ENCODE data around the gene LCNL1.

Gene LCNL1

DNA sequence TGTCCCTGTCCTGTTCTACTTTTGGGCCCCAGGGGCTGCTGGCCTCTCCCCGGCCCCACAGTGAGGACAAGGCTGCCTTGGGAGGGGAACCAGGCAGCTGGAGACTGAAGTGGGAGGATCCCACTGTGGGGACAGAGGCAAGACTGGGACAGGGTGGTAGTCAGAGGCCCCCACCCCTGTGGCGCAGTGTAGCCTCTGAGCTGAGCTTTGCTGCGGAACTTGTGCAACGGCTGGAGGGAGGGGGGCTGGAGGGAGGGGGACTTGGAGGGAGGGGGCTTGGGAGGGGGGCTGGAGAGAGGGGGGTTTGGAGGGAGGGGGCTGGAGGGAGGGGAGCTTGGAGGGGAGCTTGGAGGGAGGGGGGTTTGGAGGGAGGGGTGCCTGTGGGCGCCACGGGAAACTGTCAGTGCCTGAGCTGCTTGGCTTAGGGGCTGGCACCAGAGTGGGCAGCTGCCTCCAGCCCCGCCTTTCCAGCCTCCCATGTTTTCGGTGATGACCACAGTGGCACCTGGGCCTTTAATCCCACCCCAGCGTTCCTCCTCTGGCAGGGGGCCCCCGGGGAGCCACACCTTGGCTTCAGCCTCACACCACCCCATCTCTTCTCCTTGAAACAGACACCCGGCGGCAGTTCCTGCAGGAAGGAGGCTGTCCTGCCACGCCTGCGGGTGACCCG, 51.4 kb downstream of the LCNL1 start:
- TF ChIP-seq, protein P1, sequence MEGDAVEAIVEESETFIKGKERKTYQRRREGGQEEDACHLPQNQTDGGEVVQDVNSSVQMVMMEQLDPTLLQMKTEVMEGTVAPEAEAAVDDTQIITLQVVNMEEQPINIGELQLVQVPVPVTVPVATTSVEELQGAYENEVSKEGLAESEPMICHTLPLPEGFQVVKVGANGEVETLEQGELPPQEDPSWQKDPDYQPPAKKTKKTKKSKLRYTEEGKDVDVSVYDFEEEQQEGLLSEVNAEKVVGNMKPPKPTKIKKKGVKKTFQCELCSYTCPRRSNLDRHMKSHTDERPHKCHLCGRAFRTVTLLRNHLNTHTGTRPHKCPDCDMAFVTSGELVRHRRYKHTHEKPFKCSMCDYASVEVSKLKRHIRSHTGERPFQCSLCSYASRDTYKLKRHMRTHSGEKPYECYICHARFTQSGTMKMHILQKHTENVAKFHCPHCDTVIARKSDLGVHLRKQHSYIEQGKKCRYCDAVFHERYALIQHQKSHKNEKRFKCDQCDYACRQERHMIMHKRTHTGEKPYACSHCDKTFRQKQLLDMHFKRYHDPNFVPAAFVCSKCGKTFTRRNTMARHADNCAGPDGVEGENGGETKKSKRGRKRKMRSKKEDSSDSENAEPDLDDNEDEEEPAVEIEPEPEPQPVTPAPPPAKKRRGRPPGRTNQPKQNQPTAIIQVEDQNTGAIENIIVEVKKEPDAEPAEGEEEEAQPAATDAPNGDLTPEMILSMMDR (IDR thresholded peaks at IDR 0.05; ENCODE audit: borderline replicate concordance, insufficient read depth, low read depth, low read length), result no peak
- H3K4me3 ChIP-seq (ENCODE audit: low read depth, low read length), result no peak overlapping the region

DNA sequence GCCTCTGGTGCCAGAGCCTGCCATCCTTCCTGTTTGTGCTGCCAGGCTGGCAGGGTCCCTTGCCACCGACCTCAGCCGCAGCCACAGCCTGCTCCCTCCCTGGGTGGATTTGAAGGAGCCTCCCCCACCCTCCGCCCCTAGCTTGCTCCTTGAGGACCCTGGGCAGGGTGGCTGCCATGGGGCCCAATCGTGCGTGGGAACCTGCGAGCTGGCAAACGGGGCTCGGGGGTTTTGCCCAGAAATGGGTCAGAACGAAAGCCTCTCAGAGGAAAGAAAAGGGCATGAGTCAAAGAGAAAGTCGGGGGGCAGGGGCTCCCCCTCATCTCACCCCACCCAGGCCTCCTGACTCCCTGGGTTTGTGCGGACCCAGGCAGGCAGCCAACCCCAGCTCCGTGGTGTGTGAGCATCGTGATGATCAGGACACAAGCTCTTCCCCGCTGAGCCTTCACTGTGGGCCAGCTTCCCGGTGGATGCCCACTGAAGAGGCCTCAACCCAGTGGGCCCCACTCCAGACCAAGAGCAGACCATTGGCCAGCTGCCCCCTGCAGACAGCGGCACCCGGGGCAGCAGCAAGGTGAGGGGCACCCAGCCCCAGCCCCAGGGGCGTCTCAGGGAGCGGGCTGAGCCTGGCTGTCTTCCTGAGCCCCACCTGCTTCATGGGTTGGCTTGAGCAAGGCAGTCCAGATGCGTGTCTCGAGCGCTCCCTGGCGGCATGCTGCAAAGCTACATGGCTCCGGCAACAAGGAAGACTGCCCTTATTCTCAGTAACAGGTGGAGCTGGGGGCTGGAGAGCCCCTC, 52.1 kb downstream of the LCNL1 start:
- TF ChIP-seq, protein P1 (IDR thresholded peaks at IDR 0.05; ENCODE audit: borderline replicate concordance, insufficient read depth, low read depth, low read length), result peak; percentile 97
- H3K4me3 ChIP-seq (ENCODE audit: low read depth, low read length), result peak overlapping the region; percentile 16

Data from GM12875 (cell line).